NCI-H1417 (cell line): ENCODE data around the gene RSPRY1.
"Not testable (repeated sequence)": the region's sequence is repeated elsewhere in the genome, so short reads cannot be mapped to it uniquely, and the experiment has no call there.

Source experiments
- DNase-seq, 3 experiments: peaks; one replicate each; lab custom pipeline; 2025; lab: John Stamatoyannopoulos, UW

The RSPRY1 gene

GRCh38 chr16:57255686-57256415 lies 69.7 kb downstream of the RSPRY1 start:
- no peak for DNase-seq

GRCh38 chr16:57256601-57257395 lies 70.7 kb downstream of the RSPRY1 start:
- DNase-seq: no peak

DNA sequence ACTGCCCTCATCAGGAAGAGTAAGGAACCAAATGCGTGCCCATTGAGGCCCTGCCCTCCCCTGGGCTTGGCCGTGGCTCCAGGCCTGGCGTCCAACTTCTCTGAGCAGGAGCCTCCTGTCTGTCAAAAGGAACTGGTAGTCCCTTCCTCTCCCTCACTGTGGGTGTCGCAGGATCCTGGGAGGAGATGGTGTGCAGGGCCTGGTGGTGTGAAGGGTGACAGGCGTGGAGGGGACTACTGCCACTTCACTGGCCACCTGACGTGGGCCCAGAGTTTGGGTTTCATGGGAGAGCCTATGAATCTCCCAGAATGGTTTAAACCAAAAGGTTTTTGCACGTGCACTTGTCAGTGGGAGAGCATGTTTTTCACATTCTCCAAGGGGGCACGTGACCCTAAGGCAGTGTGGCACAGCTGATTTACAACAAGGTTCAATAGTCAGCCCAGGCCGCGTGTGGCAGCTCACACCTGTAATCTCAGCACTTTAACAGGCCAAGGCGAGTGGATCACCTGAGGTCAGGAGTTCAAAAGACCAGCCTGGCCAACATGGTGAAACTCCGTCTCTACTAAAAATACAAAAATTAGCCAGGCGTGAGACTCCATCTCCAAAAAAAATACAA lies 71.4 kb downstream of the RSPRY1 start:
- DNase-seq: no peak

GRCh38 chr16:57258226-57258909 lies 72.2 kb downstream of the RSPRY1 start:
- DNase-seq: no peak

DNA sequence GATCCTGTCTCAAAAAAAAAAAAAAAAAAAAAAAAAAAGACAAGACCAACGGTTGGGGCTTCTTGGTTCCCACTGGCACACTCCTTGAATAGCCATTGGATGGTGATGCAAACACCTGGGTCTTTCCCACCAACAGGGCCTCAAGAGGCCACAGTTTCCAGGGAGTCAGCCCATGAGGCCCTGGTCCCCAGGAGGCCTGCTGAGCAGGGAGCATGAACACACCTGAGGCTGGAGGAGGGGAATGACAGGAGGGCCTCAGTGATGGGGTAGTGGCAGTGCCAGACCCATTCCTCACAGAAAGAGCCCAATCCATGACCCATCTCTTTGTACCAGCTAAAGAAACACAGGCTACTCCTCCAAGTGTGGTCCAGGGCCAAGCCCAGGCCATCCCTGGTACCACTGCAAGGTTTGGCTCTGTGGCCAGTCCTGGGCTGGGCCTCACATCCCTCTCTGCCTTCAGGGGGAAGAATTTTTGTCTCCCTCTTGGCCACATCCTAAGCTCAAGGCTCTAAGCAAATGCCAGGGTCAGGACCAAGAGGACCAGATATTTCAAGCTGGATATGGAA lies 72.9 kb downstream of the RSPRY1 start:
- no peak for DNase-seq

GRCh38 chr16:57260294-57260929 lies 74.3 kb downstream of the RSPRY1 start:
- no peak for DNase-seq

GRCh38 chr16:57261806-57262205 lies 75.7 kb downstream of the RSPRY1 start:
- DNase-seq: no peak

DNA sequence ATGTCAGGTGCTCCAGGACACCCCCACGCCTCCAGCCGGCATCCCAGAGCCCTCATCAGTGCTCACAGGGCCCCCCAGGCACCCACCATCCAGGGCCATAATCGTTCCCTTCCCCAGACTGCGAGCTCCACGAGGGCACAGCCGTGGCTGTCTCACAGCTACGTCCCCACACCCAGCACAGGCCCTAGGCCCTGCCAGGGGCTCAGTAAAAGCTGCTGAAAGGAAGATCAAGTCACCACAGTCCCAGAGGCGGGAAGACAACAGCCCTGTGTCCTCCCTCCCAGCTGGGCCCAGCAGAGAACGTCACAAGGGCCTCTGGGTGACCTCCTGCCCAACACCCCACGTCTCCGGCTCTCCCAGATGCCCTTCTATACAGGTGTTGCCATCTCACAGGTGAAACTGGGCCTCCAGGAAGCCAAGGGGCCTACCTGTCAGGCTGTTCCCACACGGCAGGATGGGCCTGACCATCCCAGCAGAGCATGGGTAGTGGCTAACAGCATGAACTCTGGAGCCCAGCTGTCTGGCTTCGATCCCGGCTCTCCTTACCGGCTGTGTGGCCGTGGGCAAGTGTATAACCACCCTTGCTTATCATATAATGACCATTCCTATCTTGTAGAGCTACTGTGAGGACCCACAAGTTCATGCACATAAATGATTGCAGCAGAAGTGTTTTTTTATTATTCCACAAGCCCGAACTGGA lies 76.9 kb downstream of the RSPRY1 start:
- no peak for DNase-seq

- no peak for DNase-seq
Observed at GRCh38 chr16:57263541-57264351, 77.6 kb downstream of the RSPRY1 start.

GRCh38 chr16:57264381-57264780 lies 78.3 kb downstream of the RSPRY1 start:
- no peak for DNase-seq

GRCh38 chr16:57264950-57265371 lies 78.8 kb downstream of the RSPRY1 start:
- no peak for DNase-seq

GRCh38 chr16:57265850-57266530 lies 79.9 kb downstream of the RSPRY1 start:
- peak in 1 of 3 experiments; percentile 47 for DNase-seq

- peak in 1 of 3 experiments; percentile 19 for DNase-seq
Observed at GRCh38 chr16:57266531-57267260, 80.6 kb downstream of the RSPRY1 start.

DNA sequence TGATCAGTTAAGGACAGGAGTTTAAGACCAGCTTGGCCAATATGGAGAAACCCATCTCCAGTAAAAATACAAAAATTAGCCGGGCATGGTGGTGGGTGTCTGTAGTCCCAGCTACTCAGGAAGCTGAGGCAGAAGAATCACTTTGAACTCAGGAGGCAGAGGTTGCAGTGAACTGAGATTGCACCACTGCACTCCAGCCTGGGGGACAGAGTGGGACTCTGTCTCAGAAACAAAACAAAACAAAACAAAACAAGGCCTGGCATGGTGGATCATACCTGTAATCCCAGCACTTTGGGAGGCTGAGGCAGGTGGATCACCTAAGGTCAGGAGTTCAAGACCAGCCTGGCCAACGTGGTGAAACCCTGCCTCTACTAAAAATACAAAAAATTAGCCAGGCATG lies 81.2 kb downstream of the RSPRY1 start:
- DNase-seq: not testable (repeated sequence)

- DNase-seq: no peak
Observed at GRCh38 chr16:57268804-57269800, 83.0 kb downstream of the RSPRY1 start.

- DNase-seq: no peak
Observed at GRCh38 chr16:57270221-57271062, 84.3 kb downstream of the RSPRY1 start.

- DNase-seq: no peak
Observed at GRCh38 chr16:57271063-57271345, 84.9 kb downstream of the RSPRY1 start.
